SK-N-MC (cell line): ENCODE data around the gene NFATC3.

Source experiments
- DNase-seq: peaks from one replicate; pipeline ENCODE4 v3.0.0-alpha.2; 2011; ENCODE audit warnings: low read depth, low spot score
- H3K27ac ChIP-seq: fragments of 200-600 bp; sonication (generic); 2 replicates; pipeline ENCODE4 v1.5.1; 2016; ENCODE audit warnings: mixed run types
- H3K36me3 ChIP-seq: fragments of 200-600 bp; sonication (generic); 2 replicates; pipeline ENCODE4 v1.6.1; 2017; ENCODE audit warnings: antibody characterized with exemption, low read length, mixed read lengths; ENCODE audit not compliant: insufficient read depth
- H3K4me3 ChIP-seq: fragments of 200-600 bp; sonication (generic); 2 replicates; pipeline ENCODE4 v1.5.1; 2016
- H3K9ac ChIP-seq: fragments of 200-600 bp; sonication (generic); 2 replicates; pipeline ENCODE4 v1.8.0; 2017; ENCODE audit warnings: mixed run types, mixed read lengths; ENCODE audit not compliant: insufficient read length
- H3K9me3 ChIP-seq: fragments of 200-600 bp; sonication (generic); 2 replicates; pipeline ENCODE4 v1.6.1; 2017; ENCODE audit warnings: low read depth, mild to moderate bottlenecking, antibody characterized with exemption, low read length, moderate library complexity, mixed read lengths
- EZH2 ChIP-seq: fragments of 200-600 bp; sonication (generic); IDR thresholded peaks from one replicate; pipeline ENCODE4 v1.6.1; 2017; ENCODE audit warnings: antibody characterized with exemption
- FOXP2 ChIP-seq: optimal IDR thresholded peaks from 2 replicates; pipeline ENCODE3; 2011; ENCODE audit warnings: mild to moderate bottlenecking, moderate library complexity; ENCODE audit not compliant: insufficient read depth; ENCODE audit errors: extremely low read length, control extremely low read depth
- POLR2AphosphoS5 ChIP-seq: IDR thresholded peaks from 2 replicates; pipeline ENCODE4 v1.6.1; 2012; ENCODE audit warnings: mild to moderate bottlenecking, low read depth, low read length, borderline replicate concordance

NFATC3 gene

GRCh38 chr16:68273896-68274295 lies 188.7 kb downstream of the NFATC3 start:
- no peak for TF ChIP-seq POLR2AphosphoS5
- TF ChIP-seq FOXP2 = no peak
- no peak for DNase-seq
- Histone ChIP-seq H3K4me3 (no peak overlapping the region), H3K27ac (no peak overlapping the region), H3K9me3 (no peaks in the 10 kb centered on the region), H3K9ac (no peak overlapping the region), H3K36me3 (no peaks in the 10 kb centered on the region; the same call in 1 of the 2 replicates)

DNA sequence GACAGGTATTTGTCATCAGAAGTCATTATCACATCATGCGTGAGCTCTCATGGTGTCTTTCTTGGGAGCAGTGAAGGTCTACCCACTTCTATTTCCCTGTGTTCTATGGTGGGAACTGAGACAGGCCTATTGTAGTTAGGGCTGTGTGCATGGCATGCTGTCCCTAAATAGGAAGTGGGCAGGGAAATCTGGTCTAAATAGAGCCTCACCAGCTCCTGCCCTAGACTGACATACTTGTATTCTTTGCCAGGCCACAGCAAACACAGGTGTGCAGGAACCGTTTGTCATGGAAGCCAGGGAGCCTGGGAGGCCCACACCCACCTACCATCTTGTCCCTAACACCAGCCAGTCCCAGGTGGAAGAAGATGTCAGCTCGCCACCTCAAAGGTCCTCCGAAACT lies 189.3 kb downstream of the NFATC3 start:
- Histone ChIP-seq H3K27ac (no peak overlapping the region), H3K9ac (no peak overlapping the region), H3K4me3 (no peak overlapping the region), H3K36me3 (no peaks in the 10 kb centered on the region; the same call in 1 of the 2 replicates), H3K9me3 (no peaks in the 10 kb centered on the region)
- TF ChIP-seq POLR2AphosphoS5 (no peak), FOXP2 (no peak), EZH2 (no peak)
- no peak for DNase-seq

DNA sequence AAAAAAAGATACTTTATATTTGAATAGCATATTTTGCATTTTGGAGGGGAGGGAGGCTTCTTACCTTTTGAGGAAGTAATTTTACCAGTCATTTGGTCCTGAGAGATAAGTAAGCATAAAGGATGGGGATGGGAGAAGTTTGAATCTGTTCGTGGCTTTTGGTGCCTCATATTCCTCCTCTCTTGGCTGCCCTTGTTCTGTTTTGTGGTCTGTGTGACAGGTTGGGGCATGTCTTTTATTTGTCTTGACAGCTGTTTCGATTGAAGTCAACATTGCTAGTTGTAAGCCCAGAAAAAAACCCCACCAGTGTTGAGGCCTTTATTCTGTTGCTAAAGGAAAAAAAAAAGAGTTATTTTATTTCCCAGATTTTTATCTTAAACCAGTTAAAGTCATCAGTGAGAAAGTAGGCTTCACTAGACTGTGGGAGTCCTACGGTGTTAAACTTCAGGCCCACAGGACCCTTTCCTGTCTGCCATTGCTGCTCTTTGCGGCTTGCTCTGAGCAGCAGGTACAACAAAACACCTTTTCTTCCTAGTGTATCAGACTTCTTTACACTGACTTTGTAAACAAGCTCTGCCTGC lies 190.5 kb downstream of the NFATC3 start:
- Histone ChIP-seq H3K36me3 (no peaks in the 10 kb centered on the region; the same call in 1 of the 2 replicates), H3K4me3 (no peak overlapping the region), H3K27ac (no peak overlapping the region), H3K9me3 (no peaks in the 10 kb centered on the region), H3K9ac (no peak overlapping the region)
- no peak for DNase-seq
- TF ChIP-seq EZH2 (no peak), FOXP2 (no peak), POLR2AphosphoS5 (no peak)

- TF ChIP-seq POLR2AphosphoS5 = no peak
- TF ChIP-seq FOXP2 = no peak
- no peak for TF ChIP-seq EZH2
- Histone ChIP-seq H3K4me3 (no peak overlapping the region), H3K27ac (no peak overlapping the region)
These were observed 191.1 kb downstream of the NFATC3 start for GRCh38 chr16:68276223-68276622.

More at GRCh38 chr16:68276223-68276622, 191.1 kb downstream of the NFATC3 start:
- no peak overlapping the region for H3K9ac ChIP-seq
- no peak for DNase-seq
- H3K36me3 ChIP-seq = no peaks in the 10 kb centered on the region; the same call in 1 of the 2 replicates
- H3K9me3 ChIP-seq = no peaks in the 10 kb centered on the region
